ENCODE measurements around the gene FXR1.

Gene FXR1

DNA sequence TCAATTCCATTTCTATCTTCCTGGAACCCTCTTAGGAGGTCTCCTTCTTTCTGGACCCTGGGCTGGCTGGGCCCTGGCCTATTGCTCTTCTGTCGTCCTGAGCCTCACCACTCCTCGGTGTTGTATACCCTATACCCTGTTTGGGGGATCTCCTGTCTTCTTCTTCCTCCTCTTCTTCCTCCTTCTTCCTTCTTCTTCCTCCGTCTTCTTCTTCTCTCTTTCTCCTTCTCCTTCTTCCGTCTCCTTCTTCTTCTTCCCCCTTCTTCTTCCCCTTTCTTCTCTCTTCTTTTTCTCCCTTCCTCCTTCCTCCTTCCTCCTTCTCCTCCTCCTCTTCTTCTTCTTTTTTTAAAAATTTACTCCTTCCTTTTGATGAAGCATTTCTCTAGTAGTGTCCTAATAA is 30.4 kb upstream of the FXR1 start:
- TF ChIP-seq, protein P1, sequence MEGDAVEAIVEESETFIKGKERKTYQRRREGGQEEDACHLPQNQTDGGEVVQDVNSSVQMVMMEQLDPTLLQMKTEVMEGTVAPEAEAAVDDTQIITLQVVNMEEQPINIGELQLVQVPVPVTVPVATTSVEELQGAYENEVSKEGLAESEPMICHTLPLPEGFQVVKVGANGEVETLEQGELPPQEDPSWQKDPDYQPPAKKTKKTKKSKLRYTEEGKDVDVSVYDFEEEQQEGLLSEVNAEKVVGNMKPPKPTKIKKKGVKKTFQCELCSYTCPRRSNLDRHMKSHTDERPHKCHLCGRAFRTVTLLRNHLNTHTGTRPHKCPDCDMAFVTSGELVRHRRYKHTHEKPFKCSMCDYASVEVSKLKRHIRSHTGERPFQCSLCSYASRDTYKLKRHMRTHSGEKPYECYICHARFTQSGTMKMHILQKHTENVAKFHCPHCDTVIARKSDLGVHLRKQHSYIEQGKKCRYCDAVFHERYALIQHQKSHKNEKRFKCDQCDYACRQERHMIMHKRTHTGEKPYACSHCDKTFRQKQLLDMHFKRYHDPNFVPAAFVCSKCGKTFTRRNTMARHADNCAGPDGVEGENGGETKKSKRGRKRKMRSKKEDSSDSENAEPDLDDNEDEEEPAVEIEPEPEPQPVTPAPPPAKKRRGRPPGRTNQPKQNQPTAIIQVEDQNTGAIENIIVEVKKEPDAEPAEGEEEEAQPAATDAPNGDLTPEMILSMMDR (IDR thresholded peaks at IDR 0.05; ENCODE audit: control insufficient read depth, insufficient read depth, low read depth, low read length, missing control alignments): no peak
- no peak for DNase-seq (ENCODE audit: low read depth)
- H3K4me3 ChIP-seq (ENCODE audit: control insufficient read depth, low read depth, low read length): no peak overlapping the region

GRCh38 chr3:180888992-180889560 is 23.4 kb upstream of the FXR1 start:
- no peak overlapping the region for H3K4me3 ChIP-seq (ENCODE audit: control insufficient read depth, low read depth, low read length)
- no peak for DNase-seq (ENCODE audit: low read depth)
- TF ChIP-seq, protein P1 (IDR thresholded peaks at IDR 0.05; ENCODE audit: control insufficient read depth, insufficient read depth, low read depth, low read length, missing control alignments): no peak

DNA sequence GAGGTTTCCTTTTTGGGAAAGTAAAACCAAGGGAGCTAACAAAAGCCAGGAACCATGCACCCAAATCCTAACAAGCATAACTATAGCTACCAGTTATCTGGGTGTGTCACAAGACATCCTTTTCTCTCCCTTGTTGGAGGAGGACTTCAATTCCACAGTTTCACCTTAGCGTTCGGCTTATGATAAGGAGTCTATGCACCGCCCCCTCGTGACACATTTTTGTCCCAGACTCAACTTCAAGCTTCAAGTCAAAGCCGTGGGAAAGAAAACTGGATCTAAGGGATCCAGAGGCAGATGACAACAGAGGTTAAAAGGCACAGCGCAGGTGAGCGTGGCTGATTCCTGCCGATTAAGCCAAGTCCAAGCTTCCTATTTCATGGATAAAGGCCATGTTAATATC is 13.9 kb upstream of the FXR1 start:
- DNase-seq (ENCODE audit: low read depth): no peak
- no peak overlapping the region for H3K4me3 ChIP-seq (ENCODE audit: control insufficient read depth, low read depth, low read length)
- TF ChIP-seq, protein P1 (IDR thresholded peaks at IDR 0.05; ENCODE audit: control insufficient read depth, insufficient read depth, low read depth, low read length, missing control alignments): no peak

DNA sequence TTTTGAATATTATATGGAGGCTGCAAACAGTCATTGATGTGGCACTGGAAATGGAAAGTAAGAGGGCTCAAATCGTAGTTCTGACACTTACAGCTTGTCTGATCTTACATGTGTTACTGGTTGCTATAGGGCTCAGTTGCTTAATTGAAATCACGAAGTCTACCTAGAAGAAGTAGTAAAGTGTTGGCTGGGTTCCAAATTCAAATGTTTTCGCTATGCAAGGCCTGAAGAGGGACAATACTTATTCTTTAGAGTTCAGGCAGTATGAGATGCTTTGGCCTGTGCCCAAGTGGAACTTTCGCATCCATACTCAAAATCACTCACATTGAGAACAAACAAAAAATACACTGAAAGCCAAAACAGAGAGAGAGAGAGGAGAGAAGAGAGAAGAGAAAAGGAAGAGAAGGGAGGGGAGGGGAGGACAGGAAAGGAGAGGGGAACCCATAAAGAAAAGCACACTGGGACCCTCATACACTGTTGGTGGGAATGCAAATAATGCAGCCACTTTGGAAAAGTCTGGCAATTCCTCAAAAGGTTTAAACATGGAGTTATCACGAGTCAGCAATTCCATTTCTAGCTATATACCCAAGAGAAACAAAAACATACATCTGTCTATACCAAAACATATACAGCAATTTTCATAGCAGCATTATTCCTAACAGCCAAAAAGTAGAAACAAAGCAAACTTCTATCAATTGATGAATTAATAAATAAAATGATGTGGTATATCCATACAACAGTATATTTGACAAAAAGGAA is 2.9 kb upstream of the FXR1 start:
- H3K4me3 ChIP-seq (ENCODE audit: control insufficient read depth, low read depth, low read length): no peak overlapping the region
- TF ChIP-seq, protein P1 (IDR thresholded peaks at IDR 0.05; ENCODE audit: control insufficient read depth, insufficient read depth, low read depth, low read length, missing control alignments): no peak
- DNase-seq (ENCODE audit: low read depth): no peak

DNA sequence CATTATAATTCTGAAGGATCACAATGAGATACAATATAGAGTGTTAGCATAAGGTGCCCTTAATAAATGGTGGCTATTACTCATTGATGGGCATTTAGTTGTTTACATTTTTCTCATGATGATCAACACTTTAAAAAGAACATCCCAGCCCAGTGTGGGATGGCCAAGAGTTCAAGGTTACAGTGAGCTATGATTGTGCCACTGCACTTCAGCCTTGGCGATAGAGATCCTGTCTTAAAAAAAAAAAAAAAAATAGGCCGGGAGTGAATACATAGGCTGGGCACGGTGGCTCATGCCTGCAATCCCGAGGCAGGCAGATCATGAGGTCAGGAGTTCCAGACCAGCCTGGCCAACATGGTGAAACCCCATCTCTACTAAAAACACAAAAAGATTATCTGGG is 1.6 kb upstream of the FXR1 start:
- H3K4me3 ChIP-seq (ENCODE audit: control insufficient read depth, low read depth, low read length): no peak overlapping the region
- TF ChIP-seq, protein P1 (IDR thresholded peaks at IDR 0.05; ENCODE audit: control insufficient read depth, insufficient read depth, low read depth, low read length, missing control alignments): no peak
- DNase-seq (ENCODE audit: low read depth): no peak

- TF ChIP-seq, protein P1 (IDR thresholded peaks at IDR 0.05; ENCODE audit: control insufficient read depth, insufficient read depth, low read depth, low read length, missing control alignments): no peak
- peak overlapping the region; percentile 62 for H3K4me3 ChIP-seq (ENCODE audit: control insufficient read depth, low read depth, low read length)
- DNase-seq (ENCODE audit: low read depth): no peak
Observed at GRCh38 chr3:180911876-180912303, 580 bp upstream of the FXR1 start.

Data from AG09309 (cell line).